AG08396 (cell line): Measurements from ENCODE around the gene KIF16B.
"Not testable (repeated sequence)": the region's sequence is repeated elsewhere in the genome, so short reads cannot be mapped to it uniquely, and the experiment has no call there.

Source experiments
- DNase-seq: peaks from one replicate; pipeline ENCODE4 v3.0.0; 2012; ENCODE audit warnings: low spot score, mixed read lengths

KIF16B gene

DNA sequence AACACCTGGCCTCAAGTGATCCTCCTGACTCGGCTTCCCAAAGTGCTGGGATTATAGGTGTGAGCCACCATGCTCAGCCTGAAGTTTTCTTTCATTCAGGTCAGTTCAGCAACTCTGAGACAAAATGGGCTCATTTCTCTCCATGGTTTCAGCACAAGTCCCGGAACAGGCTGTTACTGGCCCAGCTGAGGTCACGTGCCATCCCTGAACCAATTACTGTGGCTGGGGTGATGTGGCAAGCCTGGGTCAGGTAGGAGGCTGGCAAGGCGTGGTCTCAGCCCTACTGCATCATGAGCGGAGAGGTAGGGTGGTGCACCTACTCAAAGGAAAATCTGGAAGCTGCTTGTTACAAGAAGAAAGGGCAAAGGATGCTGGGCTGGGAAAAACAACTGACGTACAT, 326.4 kb downstream of the KIF16B start:
- no peak for DNase-seq

DNA sequence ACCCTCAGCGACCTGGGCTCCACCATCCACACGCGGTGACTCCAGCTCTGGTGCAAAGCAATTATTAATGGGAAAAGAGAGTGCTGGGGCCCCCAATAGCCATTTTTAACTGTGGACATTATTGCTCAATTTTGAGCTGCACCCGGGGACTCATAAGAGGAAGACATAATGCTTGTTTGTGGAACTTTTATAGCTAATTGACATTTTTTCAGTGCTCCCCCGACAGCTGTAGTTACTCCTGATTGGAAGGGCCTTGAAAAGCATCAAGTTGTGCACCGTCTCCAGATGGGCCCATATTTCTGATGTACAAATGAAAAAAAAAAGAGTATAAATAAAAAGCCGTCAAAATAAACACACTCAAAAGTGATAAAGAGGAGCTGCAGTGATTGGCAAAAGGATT, 327.0 kb downstream of the KIF16B start:
- DNase-seq: no peak

DNA sequence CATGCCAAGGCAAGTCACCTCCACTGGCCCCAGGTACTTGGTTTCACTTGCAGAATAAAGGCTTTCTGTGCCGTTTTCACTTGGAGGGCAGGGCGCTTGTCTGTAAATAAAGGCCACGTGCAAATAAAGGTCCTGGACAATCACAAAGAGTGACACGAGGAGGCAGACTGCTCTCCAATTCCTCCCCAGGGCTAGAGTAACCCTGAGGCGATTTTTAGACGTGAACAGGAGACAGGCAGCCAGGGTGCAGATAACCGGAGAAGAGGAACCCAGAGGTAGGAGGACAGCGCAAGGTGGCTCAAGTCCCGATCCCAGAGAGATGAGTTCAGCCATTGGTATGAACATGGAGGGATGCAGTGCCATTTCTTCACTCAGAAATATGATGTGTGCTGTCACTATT, 327.4 kb downstream of the KIF16B start:
- no peak for DNase-seq

DNA sequence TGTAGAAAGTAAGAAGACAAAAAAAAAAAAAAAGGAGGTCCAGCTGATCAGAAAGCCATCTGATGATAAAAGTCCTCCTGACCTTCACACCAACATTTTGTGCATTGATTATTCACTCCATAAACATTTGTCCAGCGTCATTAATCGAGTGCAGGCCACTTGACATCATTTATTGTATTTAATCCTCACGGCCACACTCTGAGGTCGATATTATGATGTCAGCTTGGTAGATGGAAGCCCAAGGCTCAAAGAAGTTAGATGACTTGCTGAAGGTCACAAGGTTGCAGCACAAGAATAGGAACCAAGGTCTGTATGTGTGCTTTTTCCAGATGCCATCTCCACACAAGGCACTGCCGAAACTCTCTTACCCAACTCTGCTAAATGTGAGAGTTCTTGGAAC, 328.4 kb downstream of the KIF16B start:
- DNase-seq: no peak

DNA sequence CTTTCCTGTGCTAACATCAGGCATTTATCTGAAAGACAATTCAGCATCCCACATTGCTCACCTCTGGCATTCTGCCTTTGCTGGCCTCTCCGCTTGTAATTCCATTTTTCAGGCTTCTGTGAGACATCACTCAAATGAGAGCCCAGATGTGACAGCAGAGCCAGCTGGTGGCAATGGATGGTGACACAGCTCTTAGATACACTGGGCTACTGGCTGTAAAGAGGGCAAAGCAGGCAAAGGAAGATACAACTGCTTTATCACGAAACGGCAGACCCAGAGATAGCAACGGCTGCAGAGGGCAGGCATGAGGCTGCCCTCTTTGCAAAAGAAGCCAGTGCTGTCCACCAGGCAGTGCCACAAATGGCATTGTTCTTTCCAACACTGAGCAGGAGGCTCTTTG, 329.8 kb downstream of the KIF16B start:
- no peak for DNase-seq

DNA sequence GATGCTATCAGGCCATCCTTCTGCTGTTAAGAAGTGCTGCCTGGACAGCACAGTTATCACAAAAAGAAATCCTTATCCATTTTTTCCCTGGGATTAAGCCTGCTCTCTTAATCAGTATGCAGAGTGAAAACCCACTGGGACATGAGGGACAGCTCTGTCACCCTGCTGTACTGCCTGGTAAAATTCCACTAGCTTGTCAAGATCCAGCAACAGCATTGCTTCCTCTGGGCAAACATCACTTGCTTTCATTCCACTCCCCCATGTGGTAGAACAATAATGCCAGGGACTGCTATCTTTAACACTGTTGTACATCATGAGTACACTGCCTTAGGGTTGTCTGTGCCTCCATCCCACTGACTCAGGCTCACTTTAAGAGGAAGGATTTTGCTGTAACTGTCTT, 331.3 kb downstream of the KIF16B start:
- no peak for DNase-seq

DNA sequence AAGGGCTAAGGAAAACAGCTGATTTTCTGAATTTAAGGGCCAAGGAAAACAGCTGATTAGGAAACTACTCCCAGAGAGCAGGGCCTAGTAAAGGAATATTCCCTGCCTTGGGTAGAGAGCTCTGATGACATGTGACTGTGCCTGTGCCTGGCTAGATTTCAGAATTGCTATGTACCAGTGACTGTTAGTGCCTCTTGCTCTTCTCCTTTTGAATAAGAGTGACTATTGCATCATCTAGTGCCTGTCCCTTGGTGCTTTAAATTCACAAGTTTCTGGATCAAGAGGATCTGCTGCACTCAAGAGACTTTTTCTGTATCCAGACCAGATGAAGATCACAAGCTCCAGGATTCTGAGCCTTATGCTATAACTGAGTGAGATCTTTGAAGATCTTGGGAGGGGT, 332.9 kb downstream of the KIF16B start:
- DNase-seq: no peak

DNA sequence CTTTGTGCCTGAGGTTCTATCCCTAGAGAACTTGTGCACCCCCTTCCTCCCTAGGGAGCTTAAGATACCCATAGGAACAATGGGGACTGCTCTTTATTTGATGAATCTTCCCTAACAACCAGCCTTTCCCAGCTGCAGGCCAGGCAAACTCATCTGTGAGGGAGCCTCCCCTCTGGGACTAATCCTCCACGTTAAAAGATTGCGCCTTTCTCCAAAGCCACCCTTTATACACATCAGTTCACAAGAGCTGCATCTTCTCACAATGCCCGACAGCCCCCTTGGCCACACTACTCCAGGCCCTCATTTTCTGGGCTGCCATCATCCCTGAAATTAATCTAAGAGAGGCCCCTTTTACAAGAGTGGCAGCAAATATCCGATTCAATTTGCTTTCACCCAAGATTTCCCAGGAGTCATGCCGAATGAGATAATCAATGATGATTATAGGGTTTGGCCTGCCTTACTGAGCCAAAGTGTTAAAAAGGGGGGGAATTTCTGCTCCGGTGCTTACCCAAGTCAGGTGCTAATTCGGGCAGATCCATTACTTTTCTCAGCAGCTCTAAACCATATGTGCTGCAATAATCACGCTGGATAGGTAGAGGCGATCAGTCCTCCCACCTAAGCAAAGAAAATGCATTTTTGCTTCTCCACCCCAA, 336.5 kb downstream of the KIF16B start:
- DNase-seq: no peak

DNA sequence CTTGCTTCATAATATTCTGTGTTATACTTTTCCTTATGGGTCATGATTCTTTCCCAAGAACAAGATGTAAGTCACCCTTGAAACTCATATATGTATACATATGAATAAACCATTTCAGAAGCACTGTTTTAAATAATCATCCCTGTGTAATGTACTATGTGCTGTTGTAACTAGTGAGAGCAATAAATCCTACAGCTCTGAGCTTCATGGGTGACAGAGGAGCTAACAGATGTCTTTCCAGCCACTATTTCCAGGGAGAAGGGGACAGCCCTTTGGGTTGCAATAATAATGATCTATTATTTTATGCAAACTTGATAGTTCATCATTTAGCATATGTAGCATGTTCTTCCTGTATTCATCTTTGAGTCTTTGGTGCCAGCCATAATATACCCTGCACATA, 342.8 kb downstream of the KIF16B start:
- DNase-seq: no peak

DNA sequence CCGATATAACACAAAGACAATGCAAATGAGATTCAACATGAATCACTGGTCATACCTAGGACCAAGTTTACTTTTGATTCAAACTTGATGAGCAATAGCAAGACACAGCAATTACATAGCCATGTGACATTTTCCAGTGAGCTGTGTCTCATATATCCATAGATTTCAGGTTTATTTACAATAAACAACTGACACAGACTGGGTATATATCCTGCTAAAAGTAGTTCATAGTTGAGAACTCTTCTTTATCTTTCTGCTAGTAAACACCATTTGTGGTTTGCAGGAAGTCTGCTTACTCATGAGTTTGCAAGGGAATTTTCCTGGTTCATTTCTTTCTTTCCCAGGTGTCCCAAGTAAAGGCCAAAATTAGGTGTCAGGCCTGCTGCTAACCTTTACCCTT, 343.4 kb downstream of the KIF16B start:
- DNase-seq: no peak

DNA sequence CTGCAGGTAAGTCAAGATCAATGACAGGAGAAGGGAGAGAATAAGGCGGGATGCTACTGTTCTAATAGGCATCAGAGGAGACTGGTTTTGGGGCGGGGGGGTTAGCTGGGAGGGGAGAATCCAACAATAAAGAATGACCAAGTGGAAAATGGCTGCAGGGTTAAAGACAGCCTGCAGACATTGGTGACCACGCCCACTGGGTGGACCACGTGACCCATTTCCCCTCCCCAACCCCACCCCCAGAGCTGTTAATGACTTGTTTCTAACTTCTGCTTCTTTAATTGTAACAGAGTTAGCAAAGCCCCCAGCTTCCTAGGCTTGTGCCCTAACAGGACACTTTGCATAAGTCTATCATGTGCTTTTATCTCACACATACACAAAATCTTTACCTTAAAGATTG, 344.5 kb downstream of the KIF16B start:
- DNase-seq: no peak

DNA sequence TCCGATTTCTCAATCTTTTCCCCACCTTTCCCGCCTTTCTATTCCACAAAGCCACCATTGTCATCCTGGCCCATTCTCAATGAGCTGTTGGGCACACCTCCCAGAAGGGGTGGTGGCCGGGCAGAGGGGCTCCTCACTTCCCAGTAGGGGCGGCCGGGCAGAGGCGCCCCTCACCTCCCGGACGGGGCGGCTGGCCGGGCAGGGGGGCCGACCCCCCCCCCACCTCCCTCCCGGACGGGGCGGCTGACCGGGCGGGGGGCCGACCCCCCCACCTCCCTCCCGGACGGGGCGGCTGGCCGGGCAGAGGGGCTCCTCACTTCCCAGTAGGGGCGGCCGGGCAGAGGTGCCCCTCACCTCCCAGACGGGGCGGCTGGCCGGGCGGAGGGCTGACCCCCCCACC, 346.3 kb downstream of the KIF16B start:
- DNase-seq: not testable (repeated sequence)

DNA sequence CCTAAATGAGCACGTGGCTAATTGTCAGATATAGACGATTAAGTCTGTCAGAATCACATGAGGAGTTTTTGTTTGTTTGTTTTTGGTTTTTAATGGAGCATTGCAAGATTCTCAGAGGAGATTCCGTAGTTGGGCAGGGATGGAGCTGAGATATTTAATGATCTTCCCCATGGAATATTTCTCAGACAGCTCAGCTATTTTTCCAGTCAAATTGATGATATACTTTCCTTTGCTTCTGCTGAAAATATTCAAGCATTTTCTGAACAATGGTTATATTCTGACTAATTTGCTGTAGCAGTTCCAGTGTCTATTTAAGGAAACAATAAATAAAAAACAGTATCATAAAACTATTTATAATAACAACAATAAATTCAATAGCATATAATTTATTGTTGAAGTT, 348.4 kb downstream of the KIF16B start:
- DNase-seq: no peak

DNA sequence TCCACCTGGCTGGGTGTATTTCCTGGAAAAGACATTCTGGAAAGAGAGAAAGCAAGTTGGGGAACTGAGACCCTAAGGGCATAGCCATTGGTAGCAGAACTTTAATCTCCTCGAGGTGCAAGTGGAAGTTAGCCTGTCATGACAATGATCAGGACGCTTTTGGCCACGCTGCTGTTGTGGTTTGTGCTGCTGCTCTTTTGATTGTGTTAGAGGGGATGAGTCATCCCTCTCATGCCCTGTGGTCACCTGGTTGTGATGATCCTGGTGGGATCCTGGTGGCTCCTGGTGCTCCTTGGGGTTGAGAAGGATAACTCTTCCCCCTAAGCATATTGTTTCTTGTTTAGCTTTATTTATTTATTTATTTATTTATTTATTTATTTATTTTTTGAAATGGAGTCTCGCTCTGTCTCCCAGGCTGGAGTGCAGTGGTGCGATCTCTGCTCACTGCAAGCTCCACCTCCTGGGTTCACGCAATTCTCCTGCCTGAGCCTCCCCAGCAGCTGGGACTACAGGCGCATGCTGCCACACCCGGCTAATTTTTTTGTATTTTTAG, 350.3 kb downstream of the KIF16B start:
- DNase-seq: no peak
